HG03103 (cell line): ENCODE results near the gene SLC38A10.
"Not testable (repeated sequence)": the region's sequence is repeated elsewhere in the genome, so short reads cannot be mapped to it uniquely, and the experiment has no call there.

Source experiments
- ATAC-seq: cut with Tn5 transposase; IDR thresholded peaks from one replicate; pipeline ENCODE4 v1.9.1; 2021; ENCODE audit warnings: low read depth; ENCODE audit not compliant: unreplicated experiment

The SLC38A10 gene

GRCh38 chr17:81314398-81315081 lies 19.4 kb upstream of the SLC38A10 start:
- no peak for ATAC-seq

GRCh38 chr17:81313776-81314397 lies 18.8 kb upstream of the SLC38A10 start:
- ATAC-seq = no peak

GRCh38 chr17:81312624-81313325 lies 17.7 kb upstream of the SLC38A10 start:
- ATAC-seq = no peak

DNA sequence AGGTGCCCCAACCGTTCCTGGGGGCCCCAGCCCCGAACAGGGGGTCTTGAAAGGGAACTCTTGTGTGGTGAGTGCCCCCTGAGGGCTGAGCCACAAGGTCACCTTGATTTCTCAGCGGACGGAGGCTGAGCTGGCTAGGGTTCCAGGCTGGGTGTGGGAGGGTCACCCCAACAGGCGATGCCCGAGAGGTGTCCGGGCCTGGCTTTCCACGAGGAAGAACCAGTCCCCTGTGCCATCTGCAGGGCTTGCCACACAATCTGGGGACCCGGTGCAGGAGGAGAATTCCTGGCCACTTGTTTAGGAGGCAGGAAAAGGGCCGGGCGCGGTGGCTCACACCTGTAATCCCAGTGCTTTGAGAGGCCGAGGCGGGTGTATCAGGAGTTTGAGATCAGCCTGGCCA lies 16.8 kb upstream of the SLC38A10 start:
- ATAC-seq = no peak

GRCh38 chr17:81310949-81311550 lies 15.9 kb upstream of the SLC38A10 start:
- ATAC-seq = no peak

DNA sequence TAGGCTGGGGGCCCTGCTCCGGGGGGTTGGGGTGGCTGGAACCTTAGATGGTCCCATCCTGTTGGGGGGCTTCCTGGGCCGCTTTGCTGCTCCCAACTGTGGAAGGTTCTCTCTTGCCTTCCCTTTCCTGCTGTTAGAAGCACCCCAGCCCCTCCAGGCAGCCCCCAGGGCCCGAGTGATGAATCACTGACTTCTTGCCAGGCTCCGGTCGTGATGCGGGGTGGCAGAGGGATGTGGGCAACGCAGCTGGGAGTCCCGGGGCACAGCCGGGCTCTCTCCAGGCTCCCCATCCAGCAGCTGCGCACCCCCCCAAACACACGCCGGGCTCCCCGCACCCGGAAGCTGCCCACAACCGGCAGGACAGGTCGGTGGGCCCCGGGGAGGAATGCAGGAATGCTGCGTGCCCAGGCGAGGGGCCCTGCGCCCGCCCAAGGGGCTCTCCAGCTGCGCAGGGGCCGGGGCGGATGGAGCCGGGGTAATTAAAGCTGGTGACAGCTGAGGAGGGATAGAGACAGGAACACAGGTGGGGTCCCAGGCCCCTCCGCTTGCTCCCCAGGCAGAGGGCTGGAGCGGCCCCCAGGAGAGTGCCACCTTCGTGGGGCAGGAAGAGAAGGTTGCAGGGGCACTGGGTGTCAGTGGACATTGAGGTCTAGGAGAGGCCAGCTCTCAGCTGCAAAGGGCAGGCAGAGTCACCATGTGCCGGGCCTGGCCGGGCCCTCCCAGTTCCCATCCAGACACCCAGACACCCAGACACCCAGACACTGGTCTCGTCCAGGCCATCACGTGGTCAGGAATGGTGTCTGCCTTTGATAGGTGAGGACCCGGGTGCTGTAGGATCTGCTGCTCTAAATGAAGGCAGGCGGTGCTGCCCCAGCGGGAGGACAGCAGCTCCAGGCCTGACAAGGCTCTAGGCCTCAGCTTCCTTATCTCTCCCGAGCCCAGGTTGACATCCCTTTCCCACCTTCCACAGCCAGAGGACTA lies 15.0 kb upstream of the SLC38A10 start:
- no peak for ATAC-seq

DNA sequence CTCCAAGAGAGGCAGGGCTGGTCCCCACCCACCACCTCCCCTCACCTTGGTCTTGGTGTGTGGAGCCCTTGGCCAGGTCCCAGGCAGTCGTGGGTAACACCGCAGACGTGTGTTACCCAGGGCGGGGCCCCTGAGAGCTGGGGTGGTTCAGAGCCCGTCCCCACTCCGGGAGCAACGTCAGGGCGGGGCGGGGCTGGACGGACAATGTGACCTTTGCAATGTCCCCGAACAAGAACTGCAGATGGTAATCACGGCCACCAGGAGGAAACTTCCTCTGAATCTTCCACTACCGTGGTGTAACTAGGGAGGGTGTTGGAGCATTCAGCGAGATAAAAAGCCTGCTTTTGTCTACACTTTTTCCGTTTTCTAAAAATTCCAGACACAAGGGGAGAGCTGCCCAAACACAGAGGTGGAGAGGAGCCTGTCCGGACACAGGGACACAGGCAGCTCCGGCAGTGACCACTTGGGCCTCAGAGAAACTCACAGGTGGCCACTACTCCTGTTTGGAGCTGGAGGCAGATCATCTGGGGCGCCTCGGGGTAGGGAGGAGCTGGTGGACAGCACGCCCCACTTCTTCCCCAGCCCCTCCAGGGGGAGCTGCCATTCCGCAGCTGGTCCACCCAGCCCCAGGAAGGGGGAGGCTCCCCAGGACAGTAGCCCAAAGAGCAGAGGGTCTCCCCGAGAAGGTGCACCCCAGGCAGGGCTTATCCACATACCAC lies 14.2 kb upstream of the SLC38A10 start:
- ATAC-seq = no peak

DNA sequence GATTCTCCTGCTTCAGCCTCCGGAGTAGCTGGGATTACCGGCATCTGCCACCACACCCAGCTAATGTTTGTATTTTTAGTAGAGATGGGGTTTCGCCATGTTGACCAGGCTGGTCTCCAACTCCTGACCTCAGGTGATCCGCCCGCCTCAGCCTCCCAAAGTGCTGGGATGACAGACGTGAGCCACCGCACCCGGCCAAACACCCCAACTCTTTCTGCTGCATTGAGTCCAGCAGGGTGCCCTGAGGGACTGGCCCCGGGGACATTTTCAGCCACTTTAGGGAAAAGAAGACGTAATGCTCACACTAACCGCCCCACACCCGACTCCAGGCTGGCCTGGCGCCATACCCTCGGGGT lies 13.7 kb upstream of the SLC38A10 start:
- ATAC-seq = not testable (repeated sequence)

- ATAC-seq = no peak
These were observed 12.8 kb upstream of the SLC38A10 start for GRCh38 chr17:81307636-81308560.

DNA sequence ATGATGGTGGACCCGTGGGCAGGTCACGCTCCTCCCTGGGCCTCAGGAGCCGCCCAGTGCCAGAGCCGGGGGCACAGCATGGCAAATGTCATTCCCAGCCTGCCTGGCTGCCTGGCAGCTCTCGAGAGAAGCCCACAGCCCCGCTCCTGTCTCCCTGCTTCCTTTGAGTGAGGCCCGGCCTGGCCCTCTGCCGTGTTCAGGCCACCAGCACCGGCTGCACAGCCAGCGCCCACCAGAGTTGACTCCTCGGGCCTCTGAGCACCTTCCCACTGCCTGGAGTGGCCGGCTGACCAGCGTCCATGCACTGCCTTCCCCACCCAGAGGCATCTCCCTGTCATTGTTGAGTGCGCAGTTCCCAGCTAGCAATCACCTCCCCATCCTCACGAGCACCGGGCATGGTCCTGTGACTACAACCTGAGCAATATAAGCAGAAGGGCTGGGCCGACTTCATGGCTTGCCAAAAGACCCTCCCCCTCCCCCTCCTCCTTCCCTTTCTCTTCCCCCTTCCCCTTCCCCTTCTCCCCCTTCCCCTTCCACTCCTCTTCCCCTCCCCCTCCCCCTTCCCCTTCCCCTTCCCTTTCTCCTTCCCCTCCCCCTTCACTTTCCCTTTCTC lies 11.9 kb upstream of the SLC38A10 start:
- ATAC-seq = no peak

DNA sequence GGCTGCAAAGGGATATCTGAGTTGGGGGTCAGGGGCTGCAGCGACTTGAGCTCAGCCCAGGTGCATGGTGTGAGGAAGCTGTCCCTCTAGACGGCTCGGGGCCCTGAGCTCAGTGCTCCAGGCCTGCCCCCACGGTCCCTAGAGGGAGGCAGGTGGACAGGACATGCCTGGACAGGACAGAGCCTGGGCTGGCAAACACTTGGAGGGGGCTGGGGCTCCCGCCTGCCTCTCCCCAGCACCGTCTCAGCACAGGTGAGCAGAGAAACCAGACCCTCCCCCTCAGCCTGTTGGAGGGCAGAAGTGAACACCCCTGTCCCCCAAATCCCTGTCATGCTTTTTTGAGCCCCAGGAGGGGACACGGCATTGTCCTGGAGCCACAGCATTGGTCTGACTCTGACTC lies 11.4 kb upstream of the SLC38A10 start:
- ATAC-seq = no peak

GRCh38 chr17:81305051-81305630 lies 10.0 kb upstream of the SLC38A10 start:
- ATAC-seq = no peak

- no peak for ATAC-seq
These were observed 9.3 kb upstream of the SLC38A10 start for GRCh38 chr17:81304196-81305015.

GRCh38 chr17:81303385-81303784 lies 8.3 kb upstream of the SLC38A10 start:
- ATAC-seq = no peak

- ATAC-seq = no peak
These were observed 7.8 kb upstream of the SLC38A10 start for GRCh38 chr17:81302861-81303333.

DNA sequence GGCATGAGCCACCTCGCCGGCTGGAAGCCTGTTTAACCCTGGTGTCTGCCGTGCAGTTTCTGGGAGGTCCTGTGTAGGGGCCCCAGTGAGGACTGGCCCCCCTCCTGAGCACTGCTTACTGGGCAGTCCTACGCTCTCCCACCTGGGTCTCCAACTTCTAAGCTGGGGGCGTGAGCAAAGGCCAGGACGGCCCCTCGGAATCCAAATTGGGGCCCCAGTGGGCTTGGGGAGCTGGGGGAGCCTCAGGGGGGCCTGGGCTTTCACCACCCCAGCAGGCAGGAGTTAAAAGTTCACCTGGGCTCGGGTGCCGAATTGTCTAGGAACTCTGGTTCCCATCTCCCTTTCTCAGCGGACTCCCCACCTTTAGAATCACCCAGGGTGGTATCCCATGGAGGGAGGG lies 7.2 kb upstream of the SLC38A10 start:
- ATAC-seq = no peak
